Measurements from ENCODE around the gene ITPKB.

Gene ITPKB

GRCh38 chr1:226663327-226663704 is 75.8 kb downstream of the ITPKB start:
- no peak for ATAC-seq

GRCh38 chr1:226662642-226663326 is 76.3 kb downstream of the ITPKB start:
- ATAC-seq = peak; percentile 95 to 97

GRCh38 chr1:226661965-226662364 is 77.1 kb downstream of the ITPKB start:
- ATAC-seq = no peak

GRCh38 chr1:226661271-226661670 is 77.8 kb downstream of the ITPKB start:
- ATAC-seq = no peak

GRCh38 chr1:226660410-226661182 is 78.5 kb downstream of the ITPKB start:
- ATAC-seq = no peak

GRCh38 chr1:226659641-226660040 is 79.4 kb downstream of the ITPKB start:
- ATAC-seq = no peak

- no peak for ATAC-seq
Measured at GRCh38 chr1:226659136-226659535, 79.9 kb downstream of the ITPKB start.

GRCh38 chr1:226658546-226659125 is 80.4 kb downstream of the ITPKB start:
- ATAC-seq = no peak

GRCh38 chr1:226657895-226658545 is 81.1 kb downstream of the ITPKB start:
- no peak for ATAC-seq

- ATAC-seq = no peak
Measured at GRCh38 chr1:226656601-226657277, 82.3 kb downstream of the ITPKB start.

GRCh38 chr1:226656201-226656600 is 82.9 kb downstream of the ITPKB start:
- ATAC-seq = no peak

GRCh38 chr1:226655251-226656163 is 83.6 kb downstream of the ITPKB start:
- ATAC-seq = no peak

- ATAC-seq = no peak
Measured at GRCh38 chr1:226654668-226655055, 84.4 kb downstream of the ITPKB start.

GRCh38 chr1:226654046-226654667 is 84.9 kb downstream of the ITPKB start:
- ATAC-seq = no peak

GRCh38 chr1:226653311-226653921 is 85.7 kb downstream of the ITPKB start:
- peak; percentile 88 to 90 for ATAC-seq

GRCh38 chr1:226652613-226653012 is 86.5 kb downstream of the ITPKB start:
- no peak for ATAC-seq

GRCh38 chr1:226651732-226652105 is 87.4 kb downstream of the ITPKB start:
- no peak for ATAC-seq

- ATAC-seq = no peak
Measured at GRCh38 chr1:226651041-226651731, 87.9 kb downstream of the ITPKB start.

- ATAC-seq = no peak
Measured at GRCh38 chr1:226650236-226650841, 88.7 kb downstream of the ITPKB start.

- no peak for ATAC-seq
Measured at GRCh38 chr1:226649780-226650179, 89.3 kb downstream of the ITPKB start.

All from activated CD4-positive, CD25-positive, alpha-beta regulatory T cell treated with anti-CD3 and anti-CD28 coated beads, Interleukin-2, amount 50 U/mL, for 24 hours (primary cell).